K562 (cell line): ENCODE measurements around the gene LSM4. TPM values are rescaled to one million over a fixed set of nuclear protein-coding genes. Genes with fewer than 3 reads are reported as not detected.

Source experiments
- BCL6 ChIP-seq: fragments of 250-450 bp; sonication (Bioruptor Pico); IDR thresholded peaks from 2 replicates; pipeline ENCODE4 v1.4.0; 2020
- BCLAF1 ChIP-seq, 2 experiments: fragments of 450-650 bp in 1 of 2; IDR thresholded peaks; 2 replicates each; pipeline ENCODE4 v1.6.1; 2011 to 2017; ENCODE audit warnings: low read depth in 2 of 2, antibody characterized with exemption in 1 of 2, borderline replicate concordance in 1 of 2, low read length in 1 of 2, mild to moderate bottlenecking in 1 of 2, mixed read lengths in 1 of 2; ENCODE audit not compliant: control insufficient read depth in 1 of 2
- BHLHE40 ChIP-seq: IDR thresholded peaks from 2 replicates; pipeline ENCODE4 v1.6.1; 2011; ENCODE audit warnings: low read length, improper control_type of control experiment
- CREB3 ChIP-seq: fragments of 450-650 bp; conservative IDR thresholded peaks from 2 replicates; pipeline ENCODE4 v1.6.1; 2016; ENCODE audit warnings: missing genetic modification characterization, low read depth, mild to moderate bottlenecking, missing compliant biosample characterization, moderate library complexity
- E2F6 ChIP-seq, 2 experiments: IDR thresholded peaks; 2 replicates each; pipeline ENCODE4 v1.6.1; 2011; ENCODE audit warnings: borderline replicate concordance in 1 of 2, control low read depth in 1 of 2, low read depth in 1 of 2, low read length in 1 of 2, mild to moderate bottlenecking in 1 of 2, mixed read lengths in 1 of 2, moderate library complexity in 1 of 2; ENCODE audit not compliant: insufficient read depth in 1 of 2, insufficient read length in 1 of 2, poor library complexity in 1 of 2, severe bottlenecking in 1 of 2; ENCODE audit errors: extremely low read depth in 1 of 2
- KHSRP ChIP-seq: fragments of 450-650 bp; IDR thresholded peaks from 2 replicates; pipeline ENCODE4 v1.6.1; 2017
- MAFK ChIP-seq: IDR thresholded peaks from 2 replicates; pipeline ENCODE4 v1.6.1; 2011; ENCODE audit warnings: low read length, improper control_type of control experiment
- MTF1 ChIP-seq: fragments of 250-450 bp; sonication (Bioruptor Pico); IDR thresholded peaks from 2 replicates; pipeline ENCODE4 v1.9.0; 2021; ENCODE audit warnings: moderate library complexity, mild to moderate bottlenecking, inconsistent platforms, borderline replicate concordance
- PHF8 ChIP-seq: fragments of 200-600 bp; sonication (generic); IDR thresholded peaks from 2 replicates; pipeline ENCODE4 v1.6.1; 2012; ENCODE audit warnings: mixed run types, mild to moderate bottlenecking, inconsistent platforms, low read length, moderate library complexity, borderline replicate concordance
- PRMT5 ChIP-seq: sonication (generic); formaldehyde crosslinking; IDR thresholded peaks from 2 replicates; pipeline ENCODE4 v1.5.0; 2020; ENCODE audit warnings: missing genetic modification reagents
- RB1 ChIP-seq: fragments of 450-650 bp; IDR thresholded peaks from 2 replicates; pipeline ENCODE4 v1.6.1; 2017; ENCODE audit warnings: low read depth, mild to moderate bottlenecking
- RBM14 ChIP-seq: fragments of 200-400 bp; formaldehyde crosslinking; IDR thresholded peaks from 2 replicates; pipeline ENCODE4 v1.6.1; 2018; ENCODE audit warnings: low read depth, mild to moderate bottlenecking, low read length, moderate library complexity, borderline replicate concordance; ENCODE audit not compliant: insufficient read depth
- SAFB ChIP-seq: fragments of 200-400 bp; formaldehyde crosslinking; IDR thresholded peaks from 2 replicates; pipeline ENCODE4 v1.6.1; 2017; ENCODE audit warnings: low read depth, low read length, borderline replicate concordance
- SIRT6 ChIP-seq: IDR thresholded peaks from one replicate; pipeline ENCODE4 v1.6.1; 2012; ENCODE audit warnings: low read depth, mild to moderate bottlenecking, control low read depth, inconsistent platforms, low read length, moderate library complexity
- TEAD1 ChIP-seq, 2 experiments: fragments of 450-650 bp in 1 of 2; sonication (generic) in 1 of 2; formaldehyde crosslinking; IDR thresholded peaks; 2 replicates each; pipeline versions ENCODE4 v1.4.0 to v1.8.0; 2020 to 2022; ENCODE audit warnings: mild to moderate bottlenecking in 2 of 2, missing genetic modification reagents in 1 of 2
- TRIM25 ChIP-seq: fragments of 450-650 bp; IDR thresholded peaks from 2 replicates; pipeline ENCODE4 v1.7.0; 2016; ENCODE audit warnings: borderline replicate concordance
- ZBTB8A ChIP-seq: fragments of 450-650 bp; IDR thresholded peaks from 2 replicates; pipeline ENCODE4 v1.6.1; 2018; ENCODE audit warnings: mild to moderate bottlenecking, moderate library complexity; ENCODE audit not compliant: partially characterized antibody
- ZNF212 ChIP-seq: fragments of 450-650 bp; formaldehyde crosslinking; IDR thresholded peaks from 2 replicates; pipeline ENCODE4 v1.4.0; 2020; ENCODE audit warnings: mild to moderate bottlenecking
- ZNF316 ChIP-seq: fragments of 450-650 bp; IDR thresholded peaks from 2 replicates; pipeline ENCODE4 v1.6.1; 2016
- ZNF384 ChIP-seq: IDR thresholded peaks from 2 replicates; pipeline ENCODE4 v1.6.1; 2012; ENCODE audit warnings: low read depth, low read length, improper control_type of control experiment
- ZNF780A ChIP-seq: fragments of 250-450 bp; sonication (Bioruptor Pico); IDR thresholded peaks from 2 replicates; pipeline ENCODE4 v1.5.0; 2021; ENCODE audit warnings: mild to moderate bottlenecking
- polyA plus RNA-seq, 8 experiments: library from polyadenylated mRNA; depleted of rRNA in 4 of 8; stranded (reverse) in 5 of 8; unstranded in 3 of 8; fragments of >200 nt; fragmentation: Nextera tagmentation in 2 of 8; fragmentation: Illumina TruSeq in 1 of 8; extraction: Ambion mirVana in 2 of 8; extraction: Trizol in 1 of 8; gene quantifications; 2 replicates each; pipeline versions ENCODE4 v1.2.1 to v1.2.3, GENCODE V29; 2011 to 2014; ENCODE audit warnings: inconsistent platforms in 1 of 8, missing spikeins in 1 of 8
- total RNA-seq, 7 experiments: library from RNA; depleted of rRNA in 6 of 7; stranded (reverse); fragments of >200 nt in 6 of 7; fragmentation: Illumina TruSeq in 2 of 7; extraction: Trizol in 2 of 7; gene quantifications; 2 replicates each; pipeline versions ENCODE4 v1.2.1 to v1.2.3, GENCODE V29; 2011 to 2021; ENCODE audit warnings: low replicate concordance in 1 of 7

The LSM4 gene
- total and polyA plus RNA-seq, 9 of the 15 experiments (the other 6 are each of a cell fraction or from before 2014, with no cell fraction given), result 11.9 to 763 (median 202) TPM

GRCh38 chr19:18317961-18318800 is 4.7 kb downstream of the LSM4 start (continued):
- TF ChIP-seq PHF8 (no peak), TRIM25 (no peak), RBM14 (no peak), PRMT5 (no peak), TEAD1 (CRISPR knock-in tag; IDR thresholded peaks at IDR 0.05) (0 out of 4 replicates have a peak, but pooled peaks of 1 of the 2 experiments have one; percentile 23), BHLHE40 (no peak), ZNF316 (no peak), BCL6 (no peak), SAFB (no peak), MTF1 (no peak), SIRT6 (no peak), E2F6 (IDR thresholded peaks at IDR 0.05; ENCODE audit: borderline replicate concordance in 1 of 2, extremely low read depth in 1 of 2, insufficient read depth in 1 of 2, insufficient read length in 1 of 2, low read depth in 1 of 2, low read length in 1 of 2, poor library complexity in 1 of 2, severe bottlenecking in 1 of 2) (peak in 1 of 2 experiments; percentile 50), ZNF780A (no peak), ZNF384 (no peak), ZNF212 (no peak), CREB3 (tag) (peak; percentile 59; the same call in 1 of the 2 replicates), KHSRP (no peak), MAFK (no peak), BCLAF1 (IDR thresholded peaks at IDR 0.05; ENCODE audit: borderline replicate concordance in 1 of 2, control insufficient read depth in 1 of 2, low read depth in 2 of 2, low read length in 1 of 2) (no peak), RB1 (no peak), ZBTB8A (no peak)
